Mucosa of descending colon (tissue), 3 donors: ENCODE measurements around the gene TNNI3. TPM values are rescaled to one million over a fixed set of nuclear protein-coding genes. Genes with fewer than 3 reads are reported as not detected.
A peak's percentile ranks its signal among the peaks of the same experiment; 100 is the strongest.

ENCODE experiments used
- ATAC-seq: fragments of 200-7000 bp; cut with Tn5 transposase; one replicate; pipeline ENCODE4 v1.9.1; 2020; ENCODE audit warnings: mild to moderate bottlenecking, moderate library complexity
- DNase-seq, 3 donors: peaks; one replicate each; pipeline ENCODE4 v3.0.0-alpha.2; 2020
- H3K36me3 ChIP-seq: fragments of 200-600 bp; one replicate; pipeline ENCODE4 v1.8.0; 2021; ENCODE audit warnings: low read depth, mild to moderate bottlenecking
- H3K4me1 ChIP-seq: fragments of 200-600 bp; one replicate; pipeline ENCODE4 v1.8.0; 2021; ENCODE audit warnings: low read depth, mild to moderate bottlenecking
- H3K4me3 ChIP-seq: fragments of 200-600 bp; one replicate; pipeline ENCODE4 v1.8.0; 2021; ENCODE audit warnings: mild to moderate bottlenecking
- H3K9me3 ChIP-seq: fragments of 200-600 bp; one replicate; pipeline ENCODE4 v1.8.0; 2021; ENCODE audit warnings: mild to moderate bottlenecking
- CTCF ChIP-seq: fragments of 200-600 bp; IDR thresholded peaks from one replicate; pipeline ENCODE4 v1.8.0; 2022; ENCODE audit warnings: antibody characterized with exemption, mild to moderate bottlenecking
- intact Hi-C, 2 donors: fragments of 100-400 bp; cut with DNase I in 1 of 2; cut with micrococcal nuclease in 1 of 2; formaldehyde crosslinking; loops; one replicate each; pipeline versions ENCODE4 v1.11.0 to v1.11.1; 2022; cut with DNase I, micrococcal nuclease
- total RNA-seq, 3 donors: library from RNA; stranded (reverse); fragmentation: NEBNext Ultra II Directional in 2 of 3; extraction: Animal tissue kit (Norgen Biotek cat#: 25700) in 2 of 3; gene quantifications; one replicate each; pipeline versions ENCODE4 v1.2.1 to v1.2.4, GENCODE V29; 2021 to 2023
- donor health status: DM: no; HTN: no; CAD: no; lungs with moderate emphysema.
- donor health status: DM: no; HTN: no; CAD: no.
- donor health status: DM: no; HTN: yes; CAD: no.

Gene TNNI3
- total RNA-seq, 3 donors from 2014 or later = 2.2 TPM; not detected in 2

GRCh38 chr19:55118401-55118991 lies 39.0 kb downstream of the TNNI3 start:
- intact Hi-C loops = no loop called here
- DNase-seq = peak; percentile 58 to 67 (median 58)
- Histone ChIP-seq H3K36me3 (no peaks in the 10 kb centered on the region), H3K9me3 (no peaks in the 10 kb centered on the region), H3K4me3 (no peak overlapping the region), H3K4me1 (peaks cover 18% of the 10 kb centered on the region)
- TF ChIP-seq CTCF = no peak
- no peak for ATAC-seq

- Histone ChIP-seq H3K4me3 (peak overlapping the region; percentile 70), H3K9me3 (no peaks in the 10 kb centered on the region), H3K36me3 (no peaks in the 10 kb centered on the region), H3K4me1 (peaks cover 18% of the 10 kb centered on the region)
- intact Hi-C loops = no loop called here
- TF ChIP-seq CTCF = no peak
- ATAC-seq = peak; percentile 95
- peak; percentile 98 to 99 (median 99) for DNase-seq
Measured at GRCh38 chr19:55117663-55118391, 39.7 kb downstream of the TNNI3 start.

GRCh38 chr19:55116859-55117662 lies 40.5 kb downstream of the TNNI3 start, which contains the start of gene PPP1R12C:
Gene PPP1R12C (minus strand): TSS chr19:55117637. CDS start chr19:55117543, 94 bp downstream.
- TF ChIP-seq CTCF = no peak
- H3K4me1 ChIP-seq = peaks cover 18% of the 10 kb centered on the region
- H3K36me3 ChIP-seq = no peaks in the 10 kb centered on the region
- H3K4me3 ChIP-seq = peak within 1 kb of the TSS; percentile 70
- no peaks in the 10 kb centered on the region for H3K9me3 ChIP-seq
- peak; percentile 20 for ATAC-seq
- intact Hi-C loops = no loop called here
- peak; percentile 41 to 74 (median 68) for DNase-seq

GRCh38 chr19:55116232-55116858 lies 41.2 kb downstream of the TNNI3 start:
- H3K36me3 ChIP-seq = no peaks in the 10 kb centered on the region
- DNase-seq (peak; percentile 62 to 83 (median 65)), ATAC-seq (peak; percentile 52)
- intact Hi-C loops = no loop called here
- H3K4me1 ChIP-seq = peaks cover 18% of the 10 kb centered on the region
- peak overlapping the region; percentile 70 for H3K4me3 ChIP-seq
- no peaks in the 10 kb centered on the region for H3K9me3 ChIP-seq
- TF ChIP-seq CTCF = no peak

GRCh38 chr19:55115446-55116065 lies 42.0 kb downstream of the TNNI3 start:
- no peak for TF ChIP-seq CTCF
- H3K4me1 ChIP-seq = peaks cover 18% of the 10 kb centered on the region
- DNase-seq (no peak), ATAC-seq (no peak)
- H3K36me3 ChIP-seq = no peaks in the 10 kb centered on the region
- no peaks in the 10 kb centered on the region for H3K9me3 ChIP-seq
- intact Hi-C loops = no loop called here
- no peak overlapping the region for H3K4me3 ChIP-seq
